H9 (cell line): ENCODE results near the gene SRPK2. TPM values are rescaled to one million over a fixed set of nuclear protein-coding genes. Genes with fewer than 3 reads are reported as not detected.

Experiments used
- DNase-seq: peaks from one replicate; pipeline ENCODE4 v3.0.0-alpha.2; 2017
- H2AFZ ChIP-seq: one replicate; pipeline ENCODE4 v1.6.1; 2013; ENCODE audit warnings: mild to moderate bottlenecking, low read length, control low read depth, moderate library complexity
- H2AK5ac ChIP-seq: 2 replicates; pipeline ENCODE4 v1.6.1; 2013; ENCODE audit warnings: low read length, control low read depth, mixed read lengths; ENCODE audit not compliant: insufficient read length
- H2BK120ac ChIP-seq: one replicate; pipeline ENCODE4 v1.6.1; 2013; ENCODE audit warnings: low read depth, mild to moderate bottlenecking, low read length, control low read depth, inconsistent platforms; ENCODE audit not compliant: poor library complexity, severe bottlenecking
- H2BK12ac ChIP-seq: 2 replicates; pipeline ENCODE4 v1.6.1; 2013; ENCODE audit warnings: low read length, control low read depth, mixed read lengths, low read depth; ENCODE audit not compliant: insufficient read length
- H2BK15ac ChIP-seq: 2 replicates; pipeline ENCODE4 v1.6.1; 2013; ENCODE audit warnings: low read depth, low read length, control low read depth
- H2BK20ac ChIP-seq: one replicate; pipeline ENCODE4 v1.6.1; 2013; ENCODE audit warnings: low read depth, mild to moderate bottlenecking, low read length, control low read depth, inconsistent platforms; ENCODE audit not compliant: poor library complexity, severe bottlenecking
- H2BK5ac ChIP-seq: 2 replicates; pipeline ENCODE4 v1.6.1; 2013; ENCODE audit warnings: low read length, control low read depth, mixed read lengths; ENCODE audit not compliant: insufficient read length
- H3K14ac ChIP-seq: 2 replicates; pipeline ENCODE4 v1.6.1; 2013; ENCODE audit warnings: low read length, control low read depth; ENCODE audit not compliant: insufficient read depth
- H3K18ac ChIP-seq: 2 replicates; pipeline ENCODE4 v1.6.1; 2013; ENCODE audit warnings: low read depth, mild to moderate bottlenecking, mixed read lengths, low read length, control low read depth; ENCODE audit not compliant: insufficient read length
- H3K23ac ChIP-seq: 2 replicates; pipeline ENCODE4 v1.6.1; 2013; ENCODE audit warnings: low read length, control low read depth, mixed read lengths, low read depth; ENCODE audit not compliant: insufficient read length
- H3K23me2 ChIP-seq: 2 replicates; pipeline ENCODE4 v1.6.1; 2013; ENCODE audit warnings: low read depth, mild to moderate bottlenecking, mixed read lengths, low read length, control low read depth; ENCODE audit not compliant: insufficient read length, poor library complexity, severe bottlenecking
- H3K27ac ChIP-seq: 2 replicates; pipeline ENCODE4 v1.5.1; 2013; ENCODE audit warnings: low read length, control low read depth, mixed read lengths, low read depth; ENCODE audit not compliant: insufficient read length
- H3K27me3 ChIP-seq: 2 replicates; pipeline ENCODE4 v1.6.1; 2013; ENCODE audit warnings: low read length, control low read depth, inconsistent platforms; ENCODE audit not compliant: insufficient read depth
- H3K4ac ChIP-seq: 2 replicates; pipeline ENCODE4 v1.6.1; 2013; ENCODE audit warnings: low read depth, mild to moderate bottlenecking, control low read depth, inconsistent platforms, low read length, moderate library complexity
- H3K4me1 ChIP-seq: 2 replicates; pipeline ENCODE4 v1.6.1; 2013; ENCODE audit warnings: low read length, control low read depth, inconsistent platforms; ENCODE audit not compliant: insufficient read depth
- H3K4me2 ChIP-seq: 2 replicates; pipeline ENCODE4 v1.6.1; 2013; ENCODE audit warnings: low read length, control low read depth, mixed read lengths; ENCODE audit not compliant: insufficient read length, insufficient read depth
- H3K56ac ChIP-seq: 2 replicates; pipeline ENCODE4 v1.6.1; 2013; ENCODE audit warnings: low read depth, mild to moderate bottlenecking, mixed read lengths, low read length, control low read depth; ENCODE audit not compliant: insufficient read length
- H3K79me1 ChIP-seq: 2 replicates; pipeline ENCODE4 v1.6.1; 2013; ENCODE audit warnings: low read depth, mild to moderate bottlenecking, moderate library complexity, low read length, control low read depth, inconsistent platforms; ENCODE audit not compliant: insufficient read depth, poor library complexity, severe bottlenecking
- H3K79me2 ChIP-seq: 2 replicates; pipeline ENCODE4 v1.6.1; 2013; ENCODE audit warnings: low read length, control low read depth, inconsistent platforms; ENCODE audit not compliant: insufficient read depth
- H3K9ac ChIP-seq: 2 replicates; pipeline ENCODE4 v1.6.1; 2013; ENCODE audit warnings: low read length, control low read depth, mixed read lengths; ENCODE audit not compliant: insufficient read length; ENCODE audit errors: extremely low read depth
- H3K9me3 ChIP-seq: one replicate; pipeline ENCODE4 v1.6.1; 2013; ENCODE audit warnings: low read depth, low read length, inconsistent platforms; ENCODE audit not compliant: control insufficient read depth
- H3T11ph ChIP-seq: one replicate; pipeline ENCODE4 v1.6.1; 2013; ENCODE audit warnings: mild to moderate bottlenecking, low read length, control low read depth, inconsistent platforms
- H4K20me1 ChIP-seq: one replicate; pipeline ENCODE4 v1.6.1; 2013; ENCODE audit not compliant: control insufficient read depth, insufficient read length, insufficient read depth
- H4K5ac ChIP-seq: 2 replicates; pipeline ENCODE4 v1.6.1; 2013; ENCODE audit warnings: low read depth, mild to moderate bottlenecking, mixed read lengths, low read length, control low read depth; ENCODE audit not compliant: insufficient read length
- H4K8ac ChIP-seq: replicated peaks from 2 replicates; pipeline ENCODE4 v1.6.1; 2013; ENCODE audit warnings: low read length, control low read depth, mixed read lengths, low read depth; ENCODE audit not compliant: insufficient read length
- H4K91ac ChIP-seq: 2 replicates; pipeline ENCODE4 v1.6.1; 2013; ENCODE audit warnings: low read depth, mild to moderate bottlenecking, moderate library complexity, mixed read lengths, low read length, control low read depth; ENCODE audit not compliant: insufficient read length
- H3K27ac Mint-ChIP-seq, 3 experiments: 2 replicates in 2 of 3; 3 replicates in 1 of 3; pipeline ENCODE4 v1.8.0; 2020 to 2021; ENCODE audit warnings: mixed read lengths in 3 of 3, mild to moderate bottlenecking in 1 of 3, moderate library complexity in 1 of 3
- H3K27me3 Mint-ChIP-seq: 2 replicates; pipeline ENCODE4 v1.8.0; 2021; ENCODE audit warnings: low read depth, mild to moderate bottlenecking, moderate library complexity, mixed read lengths
- H3K36me3 Mint-ChIP-seq, 3 experiments: 2 replicates in 2 of 3; 3 replicates in 1 of 3; pipeline ENCODE4 v1.8.0; 2020 to 2021; ENCODE audit warnings: low read depth in 3 of 3, mixed read lengths in 3 of 3; ENCODE audit not compliant: insufficient read depth in 1 of 3
- H3K4me1 Mint-ChIP-seq, 2 experiments: 2 replicates each; pipeline ENCODE4 v1.8.0; 2020; ENCODE audit warnings: mixed read lengths in 2 of 2
- H3K4me3 Mint-ChIP-seq, 2 experiments: 2 replicates in 1 of 2; 3 replicates in 1 of 2; pipeline ENCODE4 v1.8.0; 2020 to 2021; ENCODE audit warnings: mild to moderate bottlenecking in 2 of 2, mixed read lengths in 2 of 2, moderate library complexity in 1 of 2
- H3K9me3 Mint-ChIP-seq, 2 experiments: 2 replicates in 1 of 2; 3 replicates in 1 of 2; pipeline ENCODE4 v1.8.0; 2020; ENCODE audit warnings: mild to moderate bottlenecking in 2 of 2, mixed read lengths in 2 of 2, moderate library complexity in 1 of 2
- WGBS: extraction: QIAGEN DNeasy Blood & Tissue Kit; methylation state at CpG from one replicate; pipeline ENCODE4 v1.1.7; 2013; ENCODE audit warnings: missing lambda C conversion rate, low lambda C conversion rate, mixed read lengths; ENCODE audit not compliant: insufficient read length; ENCODE audit errors: extremely low coverage; 5-methylcytosine and 5-hydroxymethylcytosine counted together
- total RNA-seq: library from RNA; stranded (reverse); gene quantifications from 2 replicates; pipeline ENCODE4 v1.2.1, GENCODE V29; 2021
- TF ChIP-seq, protein P1 (sequence below): fragments of 200-600 bp; sonication (generic); conservative IDR thresholded peaks from 3 replicates; pipeline ENCODE4 v1.8.0; 2021; ENCODE audit warnings: antibody characterized with exemption, mild to moderate bottlenecking

The SRPK2 gene
- total RNA-seq, 1 experiment from 2014 or later, result 41.1 TPM

DNA sequence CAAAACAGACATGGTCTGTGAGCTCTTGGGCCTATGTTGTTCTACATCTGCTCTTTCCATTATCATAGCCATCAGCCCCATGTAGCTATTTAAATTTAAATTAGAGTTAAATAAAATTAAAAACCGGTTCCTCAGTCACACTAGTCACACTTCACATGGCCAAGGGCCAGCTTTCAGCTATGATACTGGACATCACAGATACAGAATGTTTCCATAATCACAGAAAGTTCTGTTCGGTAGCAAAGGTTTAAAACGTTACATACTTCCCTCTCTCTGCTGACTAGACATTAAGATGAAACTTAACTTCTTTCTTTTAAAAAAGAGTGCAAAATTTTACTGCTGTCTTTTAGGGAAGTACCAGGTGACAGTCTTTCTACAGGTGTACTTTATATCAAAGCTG, 43.0 kb downstream of the SRPK2 start:
- Histone ChIP-seq H3K27me3 (no peaks in the 10 kb centered on the region), H4K20me1 (no peaks in the 10 kb centered on the region), H3K4ac (no peak overlapping the region), H3K79me1 (peaks cover 11% of the 10 kb centered on the region), H2BK120ac (no peak overlapping the region), H4K91ac (no peak overlapping the region), H4K5ac (no peak overlapping the region), H3K56ac (no peak overlapping the region), H3K4me2 (no peak overlapping the region), H2BK12ac (no peak overlapping the region), H3K9me3 (no peaks in the 10 kb centered on the region), H3K23ac (no peak overlapping the region), H2AFZ (no peak overlapping the region), H3K18ac (no peak overlapping the region), H3K79me2 (peaks cover 8% of the 10 kb centered on the region; the same call in 1 of the 2 replicates), H2BK5ac (no peak overlapping the region), H2AK5ac (no peak overlapping the region), H4K8ac (no peak overlapping the region), H3K23me2 (no peaks in the 10 kb centered on the region), H2BK15ac (no peak overlapping the region), H3K27ac (no peak overlapping the region), H3K4me1 (peaks cover 3% of the 10 kb centered on the region), H3T11ph (no peak overlapping the region), H2BK20ac (no peak overlapping the region), H3K9ac (no peak overlapping the region), H3K14ac (no peak overlapping the region)
- Mint-ChIP-seq H3K36me3 (no peaks in the 10 kb centered on the region), H3K27me3 (no peaks in the 10 kb centered on the region), H3K9me3 (no peaks in the 10 kb centered on the region), H3K4me3 (no peak overlapping the region), H3K4me1 (peaks cover 24 to 26% of the 10 kb centered on the region in 2 experiments), H3K27ac (no peak overlapping the region)
- no CpG with 5 or more reads among the region's 3 CpGs for WGBS
- TF ChIP-seq, protein P1, sequence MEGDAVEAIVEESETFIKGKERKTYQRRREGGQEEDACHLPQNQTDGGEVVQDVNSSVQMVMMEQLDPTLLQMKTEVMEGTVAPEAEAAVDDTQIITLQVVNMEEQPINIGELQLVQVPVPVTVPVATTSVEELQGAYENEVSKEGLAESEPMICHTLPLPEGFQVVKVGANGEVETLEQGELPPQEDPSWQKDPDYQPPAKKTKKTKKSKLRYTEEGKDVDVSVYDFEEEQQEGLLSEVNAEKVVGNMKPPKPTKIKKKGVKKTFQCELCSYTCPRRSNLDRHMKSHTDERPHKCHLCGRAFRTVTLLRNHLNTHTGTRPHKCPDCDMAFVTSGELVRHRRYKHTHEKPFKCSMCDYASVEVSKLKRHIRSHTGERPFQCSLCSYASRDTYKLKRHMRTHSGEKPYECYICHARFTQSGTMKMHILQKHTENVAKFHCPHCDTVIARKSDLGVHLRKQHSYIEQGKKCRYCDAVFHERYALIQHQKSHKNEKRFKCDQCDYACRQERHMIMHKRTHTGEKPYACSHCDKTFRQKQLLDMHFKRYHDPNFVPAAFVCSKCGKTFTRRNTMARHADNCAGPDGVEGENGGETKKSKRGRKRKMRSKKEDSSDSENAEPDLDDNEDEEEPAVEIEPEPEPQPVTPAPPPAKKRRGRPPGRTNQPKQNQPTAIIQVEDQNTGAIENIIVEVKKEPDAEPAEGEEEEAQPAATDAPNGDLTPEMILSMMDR, result no peak
- DNase-seq, result no peak
